GM23248 (cell line): ENCODE measurements around the gene RSAD2. TPM values are rescaled to one million over a fixed set of nuclear protein-coding genes. Genes with fewer than 3 reads are reported as not detected.

Source experiments
- DNase-seq: peaks from one replicate; pipeline ENCODE4 v3.0.0-alpha.2; 2015
- H2AFZ ChIP-seq: fragments of 200-600 bp; sonication (generic); 2 replicates; pipeline ENCODE4 v1.6.1; 2016; ENCODE audit warnings: antibody characterized with exemption
- H3F3A ChIP-seq: fragments of 200-600 bp; sonication (generic); 2 replicates; pipeline ENCODE4 v1.6.1; 2016; ENCODE audit warnings: mild to moderate bottlenecking, antibody characterized with exemption, mixed run types; ENCODE audit not compliant: insufficient read depth
- H3K27ac ChIP-seq: fragments of 200-600 bp; sonication (generic); 2 replicates; pipeline ENCODE4 v1.5.1; 2016; ENCODE audit warnings: mild to moderate bottlenecking
- H3K27me3 ChIP-seq: fragments of 200-600 bp; sonication (generic); replicated peaks from 2 replicates; pipeline ENCODE4 v1.6.1; 2016; ENCODE audit warnings: mild to moderate bottlenecking; ENCODE audit not compliant: insufficient read depth
- H3K36me3 ChIP-seq: fragments of 200-600 bp; sonication (generic); 2 replicates; pipeline ENCODE4 v1.6.1; 2016; ENCODE audit warnings: low read depth, mild to moderate bottlenecking
- H3K4me1 ChIP-seq: fragments of 200-600 bp; sonication (generic); 2 replicates; pipeline ENCODE4 v1.6.1; 2016; ENCODE audit warnings: mild to moderate bottlenecking; ENCODE audit not compliant: insufficient read depth
- H3K4me2 ChIP-seq: fragments of 200-600 bp; sonication (generic); one replicate; pipeline ENCODE4 v1.6.1; 2016; ENCODE audit warnings: mild to moderate bottlenecking; ENCODE audit not compliant: unreplicated experiment
- H3K4me3 ChIP-seq: fragments of 200-600 bp; sonication (generic); 2 replicates; pipeline ENCODE4 v1.5.1; 2016; ENCODE audit warnings: mild to moderate bottlenecking
- H3K79me2 ChIP-seq: fragments of 200-600 bp; sonication (generic); 2 replicates; pipeline ENCODE4 v1.6.1; 2016; ENCODE audit warnings: mild to moderate bottlenecking; ENCODE audit not compliant: insufficient read depth
- H3K9ac ChIP-seq: fragments of 200-600 bp; sonication (generic); 2 replicates; pipeline ENCODE4 v1.6.1; 2016; ENCODE audit warnings: mild to moderate bottlenecking
- H3K9me2 ChIP-seq: fragments of 200-600 bp; sonication (generic); 2 replicates; pipeline ENCODE4 v1.6.1; 2016; ENCODE audit warnings: mixed run types, mild to moderate bottlenecking, moderate library complexity; ENCODE audit not compliant: insufficient read depth
- H3K9me3 ChIP-seq: fragments of 200-600 bp; sonication (generic); one replicate; pipeline ENCODE4 v1.6.1; 2017; ENCODE audit warnings: low read depth
- H4K20me1 ChIP-seq: fragments of 200-600 bp; sonication (generic); 2 replicates; pipeline ENCODE4 v1.6.0; 2016; ENCODE audit not compliant: insufficient read depth
- EZH2 ChIP-seq: fragments of 200-600 bp; sonication (generic); IDR thresholded peaks from 2 replicates; pipeline ENCODE4 v1.6.1; 2018; ENCODE audit warnings: antibody characterized with exemption, mild to moderate bottlenecking; ENCODE audit not compliant: insufficient read depth, poor library complexity, severe bottlenecking
- EZH2phosphoT487 ChIP-seq: fragments of 200-600 bp; sonication (generic); IDR thresholded peaks from 2 replicates; pipeline ENCODE4 v1.6.1; 2018; ENCODE audit warnings: antibody characterized with exemption, moderate library complexity, mild to moderate bottlenecking, low read depth; ENCODE audit not compliant: insufficient read depth
- WGBS, 2 experiments: methylation state at CpG; one replicate each; pipeline ENCODE4 v1.1.6; 2015 to 2017; ENCODE audit warnings: low lambda C conversion rate in 2 of 2, low coverage in 1 of 2; ENCODE audit errors: missing lambda C conversion rate in 2 of 2; 5-methylcytosine and 5-hydroxymethylcytosine counted together
- in situ Hi-C: fragments of 300-500 bp; cut with MboI; formaldehyde crosslinking; loops from 2 replicates; pipeline ENCODE4 v1.15.0; 2020
- polyA plus RNA-seq: library from polyadenylated mRNA; unstranded; fragments of >200 nt; fragmentation: Nextera tagmentation; extraction: Ambion mirVana; gene quantifications from 2 replicates; pipeline ENCODE4 v1.2.1, GENCODE V29; 2016
- total RNA-seq: library from RNA; depleted of rRNA; stranded (reverse); fragments of >200 nt; shearing (Covaris generic); gene quantifications from 2 replicates; pipeline ENCODE4 v1.2.3, GENCODE V29; 2014

Gene RSAD2
- total and polyA plus RNA-seq, 2 experiments from 2014 or later = not detected

DNA sequence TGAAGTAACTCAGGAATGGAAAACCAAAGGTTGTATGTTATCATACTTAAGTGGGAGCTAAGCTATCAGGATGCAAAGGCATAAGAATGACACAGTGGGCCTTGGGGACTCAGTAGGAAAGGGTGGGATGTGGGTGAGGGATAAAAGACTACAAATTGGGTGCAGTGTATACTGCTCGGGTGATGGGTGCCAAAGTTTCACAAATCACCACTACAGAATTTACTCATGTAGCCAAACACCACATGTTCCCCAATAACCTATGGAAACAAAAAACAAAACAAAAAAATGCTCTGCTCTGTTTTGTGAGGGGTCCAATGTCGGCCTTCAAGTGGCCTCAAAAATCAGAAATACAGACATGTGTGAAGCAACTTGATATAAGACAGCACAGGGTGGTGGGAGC, 30.7 kb downstream of the RSAD2 start:
- Histone ChIP-seq H3K9ac (no peak overlapping the region), H3K79me2 (no peaks in the 10 kb centered on the region), H3K9me3 (no peaks in the 10 kb centered on the region), H3K9me2 (no peaks in the 10 kb centered on the region), H3K36me3 (no peaks in the 10 kb centered on the region), H3K4me2 (no peak overlapping the region), H3K27me3 (peaks cover 26% of the 10 kb centered on the region), H3F3A (no peaks in the 10 kb centered on the region), H3K4me3 (no peak overlapping the region), H3K27ac (no peak overlapping the region), H4K20me1 (no peaks in the 10 kb centered on the region), H2AFZ (no peak overlapping the region), H3K4me1 (no peaks in the 10 kb centered on the region)
- DNase-seq = no peak
- WGBS, 2 experiments = 44 to 53% methylated on average over 2 of the region's 2 CpGs
- TF ChIP-seq EZH2phosphoT487 (no peak), EZH2 (no peak)
- in situ Hi-C loops = loop anchor here (10.0 kb wide), 1 partner anchor 117 kb away; no protein-coding TSS in a partner anchor

DNA sequence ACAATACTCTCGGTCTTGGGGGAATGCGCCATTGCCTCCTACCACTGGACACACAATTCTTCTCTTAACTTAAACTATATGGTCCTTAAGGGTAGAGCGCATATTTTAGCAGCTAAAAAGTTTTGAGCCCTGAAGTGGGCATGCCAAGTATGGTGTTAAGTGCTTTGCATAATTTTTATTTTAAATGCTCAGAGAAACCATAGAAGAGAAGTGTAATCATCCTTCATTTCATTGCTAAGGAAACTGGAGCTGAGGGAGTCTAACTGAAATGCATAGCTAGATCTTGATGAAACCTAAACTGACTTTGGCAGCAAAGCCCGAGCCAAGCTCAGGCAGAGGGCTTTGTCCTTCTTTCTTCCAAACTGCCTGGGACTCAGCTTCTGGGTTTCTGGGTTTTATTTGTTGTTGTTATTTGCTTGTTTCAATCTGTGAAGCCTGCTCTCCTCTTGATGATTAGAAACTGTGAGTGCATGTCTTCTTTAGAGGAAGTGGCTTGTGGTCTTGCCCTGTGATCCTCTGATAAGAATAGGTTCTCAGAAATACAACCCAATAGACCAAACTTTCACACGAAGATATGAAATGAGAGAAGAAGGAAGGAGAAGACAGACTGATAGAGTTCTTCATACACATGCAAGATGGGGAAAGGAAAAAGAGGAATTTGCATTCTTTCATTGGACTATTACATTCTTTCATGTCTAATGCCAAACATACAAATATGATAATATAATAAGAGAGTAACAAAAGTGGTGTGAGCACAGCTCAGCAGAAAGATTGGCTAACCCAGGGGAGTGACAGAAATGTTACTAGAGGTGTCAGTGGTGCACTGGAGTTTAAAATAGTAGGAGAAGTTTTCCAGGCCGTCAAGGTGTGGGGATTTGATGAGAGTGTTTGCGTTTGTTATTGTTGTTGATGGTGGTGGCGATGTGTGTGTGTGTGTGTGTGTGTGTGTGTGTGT, 32.1 kb downstream of the RSAD2 start:
- H3K79me2 ChIP-seq = no peaks in the 10 kb centered on the region
- no peaks in the 10 kb centered on the region for H3K9me2 ChIP-seq
- no peaks in the 10 kb centered on the region for H4K20me1 ChIP-seq
- no peaks in the 10 kb centered on the region for H3F3A ChIP-seq
- H3K4me3 ChIP-seq = no peak overlapping the region
- H2AFZ ChIP-seq = no peak overlapping the region
- H3K27ac ChIP-seq = no peak overlapping the region
- no peak for TF ChIP-seq EZH2
- no peak for TF ChIP-seq EZH2phosphoT487
- no peak for DNase-seq
- H3K36me3 ChIP-seq = no peaks in the 10 kb centered on the region
- in situ Hi-C loops = loop anchor here (10.0 kb wide), 1 partner anchor 115 kb away; no protein-coding TSS in a partner anchor
- 77 to 81% methylated on average over 8 of the region's 8 CpGs for WGBS, 2 experiments
- H3K4me2 ChIP-seq = no peak overlapping the region
- no peaks in the 10 kb centered on the region for H3K4me1 ChIP-seq
- H3K27me3 ChIP-seq = peaks cover 26% of the 10 kb centered on the region
- no peak overlapping the region for H3K9ac ChIP-seq
- no peaks in the 10 kb centered on the region for H3K9me3 ChIP-seq

DNA sequence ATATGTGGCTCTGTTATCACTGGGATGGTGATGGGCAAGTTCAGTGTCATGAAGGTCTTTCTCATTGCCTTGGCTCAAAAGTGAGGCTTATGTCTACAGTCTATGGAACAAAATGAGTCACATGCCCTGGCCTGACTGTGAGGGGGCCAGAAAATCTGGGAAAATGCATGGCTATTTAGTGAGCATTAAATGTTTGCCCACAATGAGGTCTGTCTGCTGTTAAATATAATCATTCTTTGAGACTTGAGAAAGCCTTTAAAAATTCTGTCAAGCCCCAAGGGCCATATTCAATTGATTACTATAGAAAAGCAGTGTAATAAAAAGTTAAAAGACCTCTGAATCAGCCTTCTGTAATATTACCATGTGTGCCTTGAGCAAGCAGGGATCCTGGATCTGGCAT, 34.1 kb downstream of the RSAD2 start:
- no peak overlapping the region for H2AFZ ChIP-seq
- no peak overlapping the region for H3K9ac ChIP-seq
- H3K79me2 ChIP-seq = no peaks in the 10 kb centered on the region
- DNase-seq = no peak
- H3F3A ChIP-seq = peaks cover 7% of the 10 kb centered on the region; the same call in 1 of the 2 replicates
- H3K4me3 ChIP-seq = no peak overlapping the region
- in situ Hi-C loops = no loop called here
- H3K27ac ChIP-seq = no peak overlapping the region
- no peaks in the 10 kb centered on the region for H3K36me3 ChIP-seq
- no peak overlapping the region for H3K4me2 ChIP-seq
- peaks cover 26% of the 10 kb centered on the region for H3K27me3 ChIP-seq
- no peaks in the 10 kb centered on the region for H3K9me3 ChIP-seq
- TF ChIP-seq EZH2 (no peak), EZH2phosphoT487 (no peak)
- no peaks in the 10 kb centered on the region for H4K20me1 ChIP-seq
- no peaks in the 10 kb centered on the region for H3K9me2 ChIP-seq
- no peaks in the 10 kb centered on the region for H3K4me1 ChIP-seq

GRCh38 chr2:6913415-6914157, 36.0 kb downstream of the RSAD2 start:
- no peak for DNase-seq
- no peaks in the 10 kb centered on the region for H4K20me1 ChIP-seq
- H3K27me3 ChIP-seq = peaks cover 16% of the 10 kb centered on the region; the same call in 1 of the 2 replicates
- no peak overlapping the region for H3K4me3 ChIP-seq
- peaks cover 7% of the 10 kb centered on the region; the same call in 1 of the 2 replicates for H3F3A ChIP-seq
- no peak overlapping the region for H3K9ac ChIP-seq
- H3K9me3 ChIP-seq = no peaks in the 10 kb centered on the region
- no peak overlapping the region for H2AFZ ChIP-seq
- TF ChIP-seq EZH2phosphoT487 = no peak
- no peak for TF ChIP-seq EZH2
- in situ Hi-C loops = no loop called here
- no peaks in the 10 kb centered on the region for H3K4me1 ChIP-seq
- H3K36me3 ChIP-seq = no peaks in the 10 kb centered on the region
- H3K4me2 ChIP-seq = no peak overlapping the region
- WGBS, 2 experiments = 88% methylated on average over 9 of the region's 9 CpGs
- no peak overlapping the region for H3K27ac ChIP-seq
- H3K79me2 ChIP-seq = no peaks in the 10 kb centered on the region
- H3K9me2 ChIP-seq = no peaks in the 10 kb centered on the region
